GM21423 (cell line): ENCODE data around the gene TBXA2R.

Source experiments
- ATAC-seq: cut with Tn5 transposase; IDR thresholded peaks from one replicate; pipeline ENCODE4 v1.9.1; 2021; ENCODE audit warnings: mild to moderate bottlenecking, moderate library complexity; ENCODE audit not compliant: unreplicated experiment

The TBXA2R gene

GRCh38 chr19:3620817-3621547 is 14.3 kb upstream of the TBXA2R start:
- no peak for ATAC-seq

- no peak for ATAC-seq
Observed at GRCh38 chr19:3620145-3620816, 13.6 kb upstream of the TBXA2R start.

GRCh38 chr19:3619631-3620012 is 12.9 kb upstream of the TBXA2R start:
- ATAC-seq = no peak

DNA sequence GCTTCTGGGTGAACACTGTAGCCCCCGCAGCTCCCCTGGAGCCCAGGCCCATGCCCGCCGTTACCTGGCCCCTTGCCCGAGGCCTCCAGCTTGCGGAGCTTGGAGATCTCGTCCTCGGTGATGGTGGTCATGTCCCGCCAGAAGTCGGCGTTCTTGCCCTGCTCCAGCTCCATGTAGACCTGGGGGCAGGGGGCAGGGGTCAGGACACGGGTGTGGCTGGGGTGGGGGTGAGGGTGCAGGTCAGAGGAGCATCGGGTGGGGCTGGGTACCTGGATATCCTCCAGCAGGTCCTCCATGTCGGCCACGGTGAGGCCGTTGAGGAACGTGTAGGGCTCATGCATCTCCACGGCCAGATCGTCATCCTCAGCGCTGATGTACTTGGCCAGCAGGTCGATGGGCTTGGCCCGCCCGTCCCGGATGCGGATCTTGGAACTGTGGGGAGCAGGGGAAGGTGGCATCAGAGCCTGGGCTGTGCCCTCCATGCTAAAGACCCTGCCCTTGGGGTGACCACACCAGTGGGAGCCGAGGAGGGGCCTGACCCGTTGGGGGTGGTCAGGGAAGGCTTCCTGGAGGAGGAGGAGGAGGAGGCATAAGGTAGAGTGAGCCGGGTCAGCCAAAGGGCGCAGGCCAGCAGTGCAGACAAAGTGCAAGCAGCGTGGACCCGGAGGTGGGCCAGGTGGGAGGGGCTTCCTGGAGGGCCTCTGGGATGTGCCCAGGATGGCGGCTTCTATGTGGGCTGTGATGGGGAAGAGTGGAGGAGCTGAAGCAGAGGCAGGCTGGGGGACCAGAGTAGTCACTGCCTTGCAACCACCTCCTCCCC is 12.3 kb upstream of the TBXA2R start:
- ATAC-seq = no peak

- ATAC-seq = no peak
Observed at GRCh38 chr19:3618144-3618810, 11.6 kb upstream of the TBXA2R start.

DNA sequence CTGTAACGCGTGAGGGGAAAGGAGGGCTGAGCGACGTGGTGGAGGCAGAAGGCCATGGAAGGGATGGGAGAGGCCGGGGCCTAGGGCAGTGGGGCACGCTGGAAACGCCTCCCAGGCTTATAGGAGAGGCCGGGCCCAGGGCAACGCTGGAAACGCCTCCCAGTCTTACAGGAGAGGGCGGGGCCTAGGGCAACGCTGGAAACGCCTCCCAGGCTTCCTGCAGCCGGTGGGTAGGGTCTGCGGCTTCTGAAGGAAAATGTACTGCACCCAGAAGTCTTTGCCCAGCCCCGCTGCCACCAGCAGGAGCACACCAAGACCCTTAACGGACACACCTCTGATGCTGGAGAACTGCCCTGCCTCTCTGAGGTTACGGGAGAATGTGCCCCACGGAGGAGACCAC is 10.8 kb upstream of the TBXA2R start:
- no peak for ATAC-seq

GRCh38 chr19:3615524-3616135 is 9.0 kb upstream of the TBXA2R start:
- ATAC-seq = no peak

DNA sequence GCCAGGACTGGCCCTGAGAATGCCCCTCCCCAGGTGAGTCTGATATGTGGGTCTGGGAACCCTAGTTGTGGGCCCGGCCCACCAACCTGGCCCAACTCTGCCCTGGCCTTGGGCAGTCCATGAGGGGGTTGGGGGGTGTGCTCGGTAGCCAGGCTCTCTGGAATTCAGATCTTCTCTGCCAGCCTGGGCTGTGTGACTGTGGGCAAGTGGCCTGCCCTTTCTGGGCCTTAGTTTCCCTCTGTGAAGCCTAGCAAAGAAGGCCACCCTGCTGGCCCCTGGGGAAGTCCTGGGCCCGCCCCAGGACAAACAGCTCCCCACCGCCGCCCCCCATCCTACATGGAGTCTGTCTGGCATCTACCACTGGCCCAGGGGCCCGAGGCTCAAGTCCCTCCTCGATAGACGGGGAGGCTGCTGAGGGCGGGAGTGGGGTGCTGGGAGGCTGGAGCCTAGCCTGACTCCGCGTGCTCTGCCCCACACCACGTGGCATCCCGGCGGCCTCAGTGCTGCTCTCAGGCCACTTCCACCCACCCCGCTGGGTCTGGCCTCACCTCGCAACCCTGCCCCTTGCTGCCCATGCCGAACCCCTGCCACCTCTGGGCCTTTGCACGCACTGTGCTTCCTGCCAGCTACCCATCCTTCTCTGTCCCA is 8.3 kb upstream of the TBXA2R start:
- ATAC-seq = no peak

- ATAC-seq = no peak
Observed at GRCh38 chr19:3613818-3614661, 7.4 kb upstream of the TBXA2R start.

DNA sequence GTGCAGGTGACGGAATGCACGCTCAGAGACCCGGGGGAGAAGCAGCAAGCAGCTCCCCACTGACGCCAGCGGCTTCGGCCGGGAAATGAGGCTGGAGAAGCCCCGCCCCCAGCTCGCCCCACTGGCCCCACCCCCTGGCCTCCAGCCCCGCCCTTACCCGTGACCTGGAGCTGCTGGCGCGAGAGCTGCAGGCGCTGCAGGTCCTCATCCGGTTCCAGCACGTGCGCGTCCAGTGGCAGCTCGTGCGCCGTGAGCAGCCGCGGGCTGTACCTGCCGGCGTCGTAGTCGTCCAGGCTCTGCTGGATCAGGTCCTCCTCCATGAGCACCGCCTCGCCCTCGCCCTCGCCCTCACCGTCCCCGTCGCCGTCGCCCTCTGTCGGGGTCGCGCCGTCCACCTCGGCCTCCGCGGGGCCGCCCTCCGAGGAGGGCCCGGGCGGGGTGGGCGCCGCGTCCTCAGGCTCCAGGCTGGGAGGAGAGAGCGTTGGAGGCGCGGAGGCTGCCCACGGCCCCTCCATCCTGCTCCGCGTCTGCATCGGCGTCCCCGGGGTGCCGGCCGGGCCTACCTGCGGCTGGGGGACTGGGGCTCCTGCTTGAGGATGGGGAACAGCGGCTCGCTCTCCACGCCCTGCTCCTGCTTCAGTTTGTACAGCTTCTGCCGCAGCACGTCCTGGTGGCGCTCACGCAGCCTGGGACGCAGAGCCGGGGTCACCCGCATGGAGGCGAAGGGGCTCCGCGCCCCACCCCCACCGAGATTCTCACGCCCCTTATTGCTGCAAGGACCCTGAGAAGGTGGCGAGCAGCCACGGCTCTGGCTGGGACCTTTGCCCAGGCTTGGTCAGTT is 6.4 kb upstream of the TBXA2R start:
- ATAC-seq = no peak

DNA sequence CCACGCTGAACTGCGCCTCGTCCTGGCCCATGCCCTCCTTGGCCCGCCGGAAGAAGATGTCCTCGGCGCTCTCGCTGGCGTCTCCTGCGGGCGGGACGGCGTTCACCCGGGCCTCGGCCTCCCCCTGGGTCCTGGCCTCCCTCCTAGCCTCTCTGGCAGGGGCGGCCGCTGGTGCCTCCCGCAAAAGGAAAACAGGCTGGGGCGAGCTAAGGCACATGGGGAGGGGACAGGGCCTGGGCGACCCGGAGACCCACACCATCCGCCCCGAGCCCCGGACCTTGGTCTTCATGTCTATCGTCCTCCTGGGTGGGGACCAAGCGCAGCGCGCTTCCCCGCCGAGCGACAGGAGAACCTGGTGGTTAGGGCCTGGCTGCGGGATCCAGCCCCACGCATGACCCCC is 5.7 kb upstream of the TBXA2R start:
- no peak for ATAC-seq

GRCh38 chr19:3611841-3612240 is 5.2 kb upstream of the TBXA2R start:
- no peak for ATAC-seq

GRCh38 chr19:3610745-3611717 is 4.4 kb upstream of the TBXA2R start:
- no peak for ATAC-seq

- no peak for ATAC-seq
Observed at GRCh38 chr19:3609779-3610719, 3.4 kb upstream of the TBXA2R start.

GRCh38 chr19:3608750-3609322 is 2.2 kb upstream of the TBXA2R start:
- no peak for ATAC-seq

DNA sequence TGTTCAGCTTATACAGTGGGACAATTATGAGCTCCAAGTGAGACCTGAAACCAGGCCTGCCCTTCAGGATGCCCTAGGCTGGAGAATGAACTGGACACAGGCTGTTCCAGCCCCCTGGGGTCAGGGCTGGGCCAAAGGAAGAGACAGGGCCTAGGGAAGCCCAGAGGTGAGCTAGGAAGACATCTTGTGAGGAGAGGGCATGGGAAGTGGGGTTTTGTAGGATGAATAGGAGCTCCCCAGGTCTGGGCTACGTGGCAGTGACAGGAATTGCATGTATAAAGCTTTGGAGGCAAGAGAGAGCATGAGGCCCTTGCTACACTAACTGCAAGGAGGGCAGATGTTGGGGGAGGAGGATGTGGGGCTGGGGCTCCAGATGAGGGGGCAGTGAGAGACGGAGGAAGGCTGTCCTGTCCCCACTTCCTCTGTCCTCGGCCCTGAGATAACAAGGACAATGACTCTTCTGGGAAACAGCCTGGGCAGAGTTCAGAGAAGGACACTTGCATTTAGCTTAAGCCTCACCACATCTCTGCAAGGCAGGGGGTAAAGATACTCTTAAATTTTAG is 1.5 kb upstream of the TBXA2R start:
- no peak for ATAC-seq
